A375 (cell line): ENCODE data around the gene TNFSF15. TPM values are rescaled to one million over a fixed set of nuclear protein-coding genes. Genes with fewer than 3 reads are reported as not detected.

Source experiments
- total RNA-seq: library from RNA; depleted of rRNA; stranded (reverse); fragments of >200 nt; shearing (Covaris generic); gene quantifications from 2 replicates; pipeline ENCODE4 v1.2.3, GENCODE V29; 2014; rRNA removed

The TNFSF15 gene
- not detected in 2 replicates for total RNA-seq

GRCh38 chr9:114805670-114806525, at the start of gene TNFSF15:
Gene TNFSF15 (minus strand): TSS chr9:114806039. CDS start chr9:114806012, 27 bp downstream.

Other genes with a start within 250 kb of the TNFSF15 start
- 143 and 158 TPM in 2 replicates for gene ATP6V1G1, start 218.3 kb downstream of the TNFSF15 start, total RNA-seq
- 12.4 and 12.5 TPM in 2 replicates for gene TMEM268, start 194.7 kb downstream of the TNFSF15 start, total RNA-seq
- not detected in 2 replicates for gene TEX53, start 148.2 kb downstream of the TNFSF15 start, total RNA-seq
- not detected in 2 replicates for gene TEX48, start 123.8 kb downstream of the TNFSF15 start, total RNA-seq
- gene TNFSF8, start 124.6 kb upstream of the TNFSF15 start, total RNA-seq: not detected in 2 replicates